ENCODE measurements around the gene PAEP. TPM values are rescaled to one million over a fixed set of nuclear protein-coding genes. Genes with fewer than 3 reads are reported as not detected.

Gene PAEP
- total and polyA plus RNA-seq, 5 donors, result not detected

GRCh38 chr9:135519179-135519971 is 42.2 kb upstream of the PAEP start:
- H3K4me3 ChIP-seq (ENCODE audit: low read length), result no peak overlapping the region
- DNase-seq, result no peak
- no peak overlapping the region for H3K27ac ChIP-seq (ENCODE audit: low read length)
- intact Hi-C loops (cut with DNase I), result no loop called here
- no peaks in the 10 kb centered on the region for H3K9me3 ChIP-seq (ENCODE audit: control insufficient read depth, low read length)
- H3K4me1 ChIP-seq (ENCODE audit: control insufficient read depth, insufficient read depth, low read length), result no peaks in the 10 kb centered on the region
- H3K27me3 ChIP-seq (ENCODE audit: control insufficient read depth, insufficient read depth), result no peaks in the 10 kb centered on the region
- ATAC-seq, result no peak
- WGBS, result 89% methylated on average over 10 of the region's 10 CpGs

- Histone ChIP-seq H3K27ac (ENCODE audit: low read length) (no peak within 1 kb of the TSS), H3K27me3 (ENCODE audit: control insufficient read depth, insufficient read depth) (no peaks in the 10 kb centered on the region), H3K4me1 (ENCODE audit: control insufficient read depth, insufficient read depth, low read length) (no peaks in the 10 kb centered on the region), H3K9me3 (ENCODE audit: control insufficient read depth, low read length) (no peaks in the 10 kb centered on the region), H3K4me3 (ENCODE audit: low read length) (no peak within 1 kb of the TSS)
- intact Hi-C loops (cut with DNase I), result no loop called here
- ATAC-seq (no peak), DNase-seq (no peak)
- 74% methylated on average over 18 of the region's 18 CpGs for WGBS
These were observed 40.5 kb upstream of the PAEP start, which contains the start of gene LCN1 for GRCh38 chr9:135520916-135521607. TSS of gene LCN1 (plus strand) at chr9:135521440. CDS start at chr9:135521498, 58 bp downstream.

GRCh38 chr9:135521608-135522095 is 39.9 kb upstream of the PAEP start:
- Histone ChIP-seq H3K27me3 (ENCODE audit: control insufficient read depth, insufficient read depth) (no peaks in the 10 kb centered on the region), H3K4me3 (ENCODE audit: low read length) (no peak overlapping the region), H3K9me3 (ENCODE audit: control insufficient read depth, low read length) (no peaks in the 10 kb centered on the region), H3K27ac (ENCODE audit: low read length) (no peak overlapping the region), H3K4me1 (ENCODE audit: control insufficient read depth, insufficient read depth, low read length) (no peaks in the 10 kb centered on the region)
- WGBS, result 77% methylated on average over 10 of the region's 11 CpGs
- DNase-seq (no peak), ATAC-seq (no peak)
- intact Hi-C loops (cut with DNase I), result no loop called here

- Histone ChIP-seq H3K4me3 (ENCODE audit: low read length) (no peak overlapping the region), H3K9me3 (ENCODE audit: control insufficient read depth, low read length) (no peaks in the 10 kb centered on the region), H3K27me3 (ENCODE audit: control insufficient read depth, insufficient read depth) (no peaks in the 10 kb centered on the region), H3K4me1 (ENCODE audit: control insufficient read depth, insufficient read depth, low read length) (no peaks in the 10 kb centered on the region), H3K27ac (ENCODE audit: low read length) (no peak overlapping the region)
- intact Hi-C loops (cut with DNase I), result no loop called here
- DNase-seq (no peak), ATAC-seq (no peak)
- WGBS, result 71% methylated on average over 16 of the region's 16 CpGs
These were observed 39.2 kb upstream of the PAEP start for GRCh38 chr9:135522137-135522877.

DNA sequence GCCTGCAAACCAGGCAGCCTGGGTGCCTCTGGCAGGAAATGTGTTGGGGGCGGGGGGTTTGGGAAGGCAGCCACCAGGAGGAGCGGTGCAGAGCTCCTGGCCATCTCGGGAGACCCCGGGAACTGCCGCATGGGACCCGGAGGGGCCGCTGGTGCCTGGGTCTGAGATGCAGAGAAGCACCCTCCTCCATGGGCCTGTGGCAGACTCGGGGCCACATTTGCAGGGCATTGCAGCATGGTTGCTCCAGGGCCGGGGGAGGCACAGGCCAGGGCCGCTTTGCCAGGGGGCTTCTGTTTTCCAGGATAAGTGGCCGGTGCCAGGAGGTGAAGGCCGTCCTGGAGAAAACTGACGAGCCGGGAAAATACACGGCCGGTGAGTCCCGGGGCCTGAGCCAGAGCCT is 38.6 kb upstream of the PAEP start:
- H3K4me1 ChIP-seq (ENCODE audit: control insufficient read depth, insufficient read depth, low read length), result no peaks in the 10 kb centered on the region
- H3K9me3 ChIP-seq (ENCODE audit: control insufficient read depth, low read length), result no peaks in the 10 kb centered on the region
- WGBS, result 63% methylated on average over 17 of the region's 17 CpGs
- DNase-seq, result no peak
- intact Hi-C loops (cut with DNase I), result no loop called here
- ATAC-seq, result no peak
- no peak overlapping the region for H3K27ac ChIP-seq (ENCODE audit: low read length)
- H3K27me3 ChIP-seq (ENCODE audit: control insufficient read depth, insufficient read depth), result no peaks in the 10 kb centered on the region
- no peak overlapping the region for H3K4me3 ChIP-seq (ENCODE audit: low read length)

DNA sequence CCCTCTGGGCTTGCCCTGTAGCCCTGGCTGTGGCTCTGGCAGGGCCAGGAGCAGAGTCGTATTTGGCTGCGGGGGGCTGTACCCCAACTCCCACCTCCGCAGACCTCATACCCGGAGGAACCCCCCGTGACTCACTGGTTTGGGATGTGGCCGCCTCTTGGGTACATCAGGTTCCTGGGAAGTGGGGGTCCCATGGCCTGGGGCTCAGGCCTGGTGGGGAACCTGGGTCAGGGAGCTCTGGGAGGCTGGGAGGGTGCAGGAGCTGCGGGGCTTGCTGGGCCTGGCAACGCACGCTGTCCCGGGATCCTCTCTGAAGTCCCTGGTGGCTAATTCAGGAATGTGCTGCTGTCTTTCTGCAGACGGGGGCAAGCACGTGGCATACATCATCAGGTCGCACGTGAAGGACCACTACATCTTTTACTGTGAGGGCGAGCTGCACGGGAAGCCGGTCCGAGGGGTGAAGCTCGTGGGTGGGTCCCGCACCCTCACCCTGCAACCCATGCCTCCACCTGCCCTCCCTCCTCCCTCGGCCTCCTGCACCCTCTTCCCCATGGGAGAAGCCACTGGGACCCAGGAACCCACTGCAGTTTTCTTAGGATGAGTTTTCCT is 37.9 kb upstream of the PAEP start:
- Histone ChIP-seq H3K9me3 (ENCODE audit: control insufficient read depth, low read length) (no peaks in the 10 kb centered on the region), H3K4me1 (ENCODE audit: control insufficient read depth, insufficient read depth, low read length) (no peaks in the 10 kb centered on the region), H3K27ac (ENCODE audit: low read length) (no peak overlapping the region), H3K4me3 (ENCODE audit: low read length) (no peak overlapping the region), H3K27me3 (ENCODE audit: control insufficient read depth, insufficient read depth) (no peaks in the 10 kb centered on the region)
- intact Hi-C loops (cut with DNase I), result no loop called here
- ATAC-seq, result no peak
- WGBS, result 65% methylated on average over 21 of the region's 21 CpGs
- no peak for DNase-seq

DNA sequence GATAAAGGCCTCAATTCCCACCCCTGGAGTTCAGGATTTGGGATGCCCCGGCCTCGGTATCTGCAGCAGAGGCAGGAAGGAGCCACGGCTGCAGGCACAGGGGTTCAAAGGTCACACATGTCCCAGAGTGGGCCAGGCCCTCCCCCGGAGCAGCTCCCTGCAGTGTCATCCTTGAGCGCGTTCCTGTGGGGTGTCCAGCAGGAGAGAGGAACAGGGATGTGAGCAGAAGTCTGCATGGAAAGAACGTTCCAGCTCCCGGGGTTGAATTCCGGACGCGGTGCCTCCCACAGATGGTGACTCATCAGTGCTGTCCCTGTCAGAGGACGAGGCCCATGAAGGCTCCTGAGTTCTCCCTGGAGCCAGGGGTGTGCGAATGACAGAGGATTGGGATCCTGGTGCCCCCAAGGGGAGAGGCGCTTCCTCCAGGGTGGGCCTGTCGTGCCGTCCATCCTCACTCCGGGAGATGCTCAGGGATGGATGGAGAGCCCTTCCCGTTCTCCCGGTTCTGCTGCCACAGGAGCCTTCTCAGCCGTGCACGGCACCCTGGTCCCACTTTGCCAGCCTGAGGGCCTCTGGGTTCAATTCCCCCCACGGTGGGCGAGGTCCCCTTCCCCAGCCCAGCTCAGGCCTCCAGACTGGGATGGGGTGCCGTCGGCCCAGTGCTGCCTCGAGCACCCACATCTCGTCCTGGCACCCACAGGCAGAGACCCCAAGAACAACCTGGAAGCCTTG is 37.3 kb upstream of the PAEP start:
- 56% methylated on average over 27 of the region's 27 CpGs for WGBS
- Histone ChIP-seq H3K27me3 (ENCODE audit: control insufficient read depth, insufficient read depth) (no peaks in the 10 kb centered on the region), H3K9me3 (ENCODE audit: control insufficient read depth, low read length) (no peaks in the 10 kb centered on the region), H3K27ac (ENCODE audit: low read length) (no peak overlapping the region), H3K4me1 (ENCODE audit: control insufficient read depth, insufficient read depth, low read length) (no peaks in the 10 kb centered on the region), H3K4me3 (ENCODE audit: low read length) (no peak overlapping the region)
- ATAC-seq (no peak), DNase-seq (no peak)
- intact Hi-C loops (cut with DNase I), result no loop called here

GRCh38 chr9:135525241-135526088 is 36.1 kb upstream of the PAEP start:
- intact Hi-C loops (cut with DNase I), result no loop called here
- no peak for ATAC-seq
- no peak overlapping the region for H3K27ac ChIP-seq (ENCODE audit: low read length)
- H3K9me3 ChIP-seq (ENCODE audit: control insufficient read depth, low read length), result no peaks in the 10 kb centered on the region
- no peak overlapping the region for H3K4me3 ChIP-seq (ENCODE audit: low read length)
- H3K27me3 ChIP-seq (ENCODE audit: control insufficient read depth, insufficient read depth), result no peaks in the 10 kb centered on the region
- 82% methylated on average over 31 of the region's 31 CpGs for WGBS
- DNase-seq, result no peak
- H3K4me1 ChIP-seq (ENCODE audit: control insufficient read depth, insufficient read depth, low read length), result no peaks in the 10 kb centered on the region

GRCh38 chr9:135526089-135526729 is 35.3 kb upstream of the PAEP start:
- Histone ChIP-seq H3K27ac (ENCODE audit: low read length) (no peak overlapping the region), H3K4me1 (ENCODE audit: control insufficient read depth, insufficient read depth, low read length) (no peaks in the 10 kb centered on the region), H3K9me3 (ENCODE audit: control insufficient read depth, low read length) (no peaks in the 10 kb centered on the region), H3K4me3 (ENCODE audit: low read length) (no peak overlapping the region), H3K27me3 (ENCODE audit: control insufficient read depth, insufficient read depth) (no peaks in the 10 kb centered on the region)
- 67% methylated on average over 11 of the region's 11 CpGs for WGBS
- intact Hi-C loops (cut with DNase I), result no loop called here
- DNase-seq (no peak), ATAC-seq (no peak)

All from right cardiac atrium (tissue), 5 donors.